ENCODE data around the gene CLN3. TPM values are rescaled to one million over a fixed set of nuclear protein-coding genes. Genes with fewer than 3 reads are reported as not detected.

CLN3 gene
- polyA plus RNA-seq, 1 donor from 2014 or later: 32.2 TPM

DNA sequence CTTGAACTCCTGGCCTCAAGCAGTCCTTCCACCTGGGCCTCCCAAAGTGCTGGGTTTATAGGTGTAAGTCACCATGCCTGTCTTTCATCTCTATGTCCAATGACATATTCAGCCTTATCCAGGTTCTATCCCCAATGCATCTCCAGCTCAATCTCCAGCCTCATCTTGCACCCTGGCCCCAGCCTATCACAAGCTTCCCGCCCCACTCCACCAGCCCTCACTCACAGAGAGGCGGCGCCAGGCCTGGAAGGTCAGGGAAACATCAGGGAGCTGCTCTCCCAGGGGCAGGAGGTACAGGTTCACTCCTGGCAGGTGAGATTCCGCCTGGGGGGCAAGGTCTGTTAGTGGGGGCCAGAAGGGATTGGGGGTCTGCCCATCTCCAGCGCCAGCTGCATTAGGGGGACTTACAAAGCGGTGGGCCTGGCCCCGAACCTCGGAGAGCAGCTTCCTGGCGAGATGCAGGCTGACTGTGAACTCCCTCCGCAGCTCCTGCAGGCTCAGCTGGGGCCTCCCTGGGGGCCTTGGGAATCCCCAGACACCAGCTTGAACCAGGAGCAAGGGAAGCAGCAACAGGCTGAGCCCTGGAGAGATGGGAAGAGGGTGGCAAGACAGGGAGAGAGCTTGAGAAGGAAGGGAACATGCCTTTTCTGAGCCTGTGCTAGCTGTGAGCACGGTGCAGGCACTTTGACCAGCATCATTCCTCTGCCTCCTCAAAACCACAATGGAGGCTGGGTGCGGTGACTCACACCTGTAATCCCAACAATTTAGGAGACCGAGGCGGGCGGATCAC lies 11.8 kb upstream of the CLN3 start:
- no peaks in the 10 kb centered on the region for H4K20me1 ChIP-seq (ENCODE audit: insufficient read depth)
- no peak overlapping the region for H3K4me2 ChIP-seq (ENCODE audit: low read length)
- no peak overlapping the region for H3K4me3 ChIP-seq (ENCODE audit: low read length)
- no peak overlapping the region for H2AFZ ChIP-seq (ENCODE audit: low read depth, low read length)
- H3K79me2 ChIP-seq (replicated peaks; ENCODE audit: insufficient read depth, low read length): no peaks in the 10 kb centered on the region
- TF ChIP-seq, protein P1, sequence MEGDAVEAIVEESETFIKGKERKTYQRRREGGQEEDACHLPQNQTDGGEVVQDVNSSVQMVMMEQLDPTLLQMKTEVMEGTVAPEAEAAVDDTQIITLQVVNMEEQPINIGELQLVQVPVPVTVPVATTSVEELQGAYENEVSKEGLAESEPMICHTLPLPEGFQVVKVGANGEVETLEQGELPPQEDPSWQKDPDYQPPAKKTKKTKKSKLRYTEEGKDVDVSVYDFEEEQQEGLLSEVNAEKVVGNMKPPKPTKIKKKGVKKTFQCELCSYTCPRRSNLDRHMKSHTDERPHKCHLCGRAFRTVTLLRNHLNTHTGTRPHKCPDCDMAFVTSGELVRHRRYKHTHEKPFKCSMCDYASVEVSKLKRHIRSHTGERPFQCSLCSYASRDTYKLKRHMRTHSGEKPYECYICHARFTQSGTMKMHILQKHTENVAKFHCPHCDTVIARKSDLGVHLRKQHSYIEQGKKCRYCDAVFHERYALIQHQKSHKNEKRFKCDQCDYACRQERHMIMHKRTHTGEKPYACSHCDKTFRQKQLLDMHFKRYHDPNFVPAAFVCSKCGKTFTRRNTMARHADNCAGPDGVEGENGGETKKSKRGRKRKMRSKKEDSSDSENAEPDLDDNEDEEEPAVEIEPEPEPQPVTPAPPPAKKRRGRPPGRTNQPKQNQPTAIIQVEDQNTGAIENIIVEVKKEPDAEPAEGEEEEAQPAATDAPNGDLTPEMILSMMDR (IDR thresholded peaks at IDR 0.05; ENCODE audit: poor library complexity, severe bottlenecking): no peak
- TF ChIP-seq TAF1 (IDR thresholded peaks at IDR 0.05; ENCODE audit: low read depth) (no peak), EZH2 (IDR thresholded peaks at IDR 0.05; ENCODE audit: borderline replicate concordance, insufficient read depth, low read length, poor library complexity, severe bottlenecking) (no peak), EP300 (conservative IDR thresholded peaks at IDR 0.05; ENCODE audit: poor library complexity, severe bottlenecking) (no peak), MXI1 (conservative IDR thresholded peaks at IDR 0.05; ENCODE audit: poor library complexity, severe bottlenecking) (no peak), POLR2AphosphoS5 (IDR thresholded peaks at IDR 0.05) (no peak), SMC3 (conservative IDR thresholded peaks at IDR 0.05; ENCODE audit: poor library complexity) (no peak), RAD21 (conservative IDR thresholded peaks at IDR 0.05) (no peak)
- TF ChIP-seq, protein P2, sequence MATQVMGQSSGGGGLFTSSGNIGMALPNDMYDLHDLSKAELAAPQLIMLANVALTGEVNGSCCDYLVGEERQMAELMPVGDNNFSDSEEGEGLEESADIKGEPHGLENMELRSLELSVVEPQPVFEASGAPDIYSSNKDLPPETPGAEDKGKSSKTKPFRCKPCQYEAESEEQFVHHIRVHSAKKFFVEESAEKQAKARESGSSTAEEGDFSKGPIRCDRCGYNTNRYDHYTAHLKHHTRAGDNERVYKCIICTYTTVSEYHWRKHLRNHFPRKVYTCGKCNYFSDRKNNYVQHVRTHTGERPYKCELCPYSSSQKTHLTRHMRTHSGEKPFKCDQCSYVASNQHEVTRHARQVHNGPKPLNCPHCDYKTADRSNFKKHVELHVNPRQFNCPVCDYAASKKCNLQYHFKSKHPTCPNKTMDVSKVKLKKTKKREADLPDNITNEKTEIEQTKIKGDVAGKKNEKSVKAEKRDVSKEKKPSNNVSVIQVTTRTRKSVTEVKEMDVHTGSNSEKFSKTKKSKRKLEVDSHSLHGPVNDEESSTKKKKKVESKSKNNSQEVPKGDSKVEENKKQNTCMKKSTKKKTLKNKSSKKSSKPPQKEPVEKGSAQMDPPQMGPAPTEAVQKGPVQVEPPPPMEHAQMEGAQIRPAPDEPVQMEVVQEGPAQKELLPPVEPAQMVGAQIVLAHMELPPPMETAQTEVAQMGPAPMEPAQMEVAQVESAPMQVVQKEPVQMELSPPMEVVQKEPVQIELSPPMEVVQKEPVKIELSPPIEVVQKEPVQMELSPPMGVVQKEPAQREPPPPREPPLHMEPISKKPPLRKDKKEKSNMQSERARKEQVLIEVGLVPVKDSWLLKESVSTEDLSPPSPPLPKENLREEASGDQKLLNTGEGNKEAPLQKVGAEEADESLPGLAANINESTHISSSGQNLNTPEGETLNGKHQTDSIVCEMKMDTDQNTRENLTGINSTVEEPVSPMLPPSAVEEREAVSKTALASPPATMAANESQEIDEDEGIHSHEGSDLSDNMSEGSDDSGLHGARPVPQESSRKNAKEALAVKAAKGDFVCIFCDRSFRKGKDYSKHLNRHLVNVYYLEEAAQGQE (IDR thresholded peaks at IDR 0.05; ENCODE audit: borderline replicate concordance): no peak
- H3K9me3 ChIP-seq (ENCODE audit: low read length): no peaks in the 10 kb centered on the region
- H3K36me3 ChIP-seq (ENCODE audit: insufficient read depth, low read length): no peaks in the 10 kb centered on the region
- no peaks in the 10 kb centered on the region for H3F3A ChIP-seq (ENCODE audit: insufficient read depth, low read length, poor library complexity, severe bottlenecking)
- no peak overlapping the region for H3K9ac ChIP-seq (ENCODE audit: low read length)
- H3K9me2 ChIP-seq (ENCODE audit: insufficient read depth, low read length): no peaks in the 10 kb centered on the region
- H3K27me3 ChIP-seq (ENCODE audit: insufficient read depth, low read depth, low read length): no peaks in the 10 kb centered on the region
- H3K27ac ChIP-seq (ENCODE audit: low read length): no peak overlapping the region

DNA sequence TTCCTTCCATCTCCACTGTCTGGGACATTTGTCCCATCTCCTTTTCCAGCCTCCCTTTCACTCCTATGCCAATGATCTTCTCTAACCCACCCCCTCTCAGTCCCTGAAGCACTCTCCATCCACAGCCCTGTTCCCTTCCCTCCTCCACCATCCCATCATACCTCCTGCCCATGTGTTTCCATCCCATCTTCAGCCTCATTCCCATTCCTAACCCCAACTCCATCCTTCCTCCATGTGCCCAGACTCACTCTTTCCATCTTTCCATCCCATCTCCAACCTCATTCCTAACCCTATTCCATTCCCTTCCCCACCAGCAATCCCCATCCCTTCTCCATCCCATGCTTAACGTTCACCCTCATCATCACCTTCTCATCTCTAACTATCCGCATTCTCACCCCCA lies 10.4 kb upstream of the CLN3 start:
- no peak overlapping the region for H3K4me3 ChIP-seq (ENCODE audit: low read length)
- no peaks in the 10 kb centered on the region for H3K27me3 ChIP-seq (ENCODE audit: insufficient read depth, low read depth, low read length)
- H3K9me3 ChIP-seq (ENCODE audit: low read length): no peaks in the 10 kb centered on the region
- H4K20me1 ChIP-seq (ENCODE audit: insufficient read depth): no peaks in the 10 kb centered on the region
- H3F3A ChIP-seq (ENCODE audit: insufficient read depth, low read length, poor library complexity, severe bottlenecking): no peaks in the 10 kb centered on the region
- H3K36me3 ChIP-seq (ENCODE audit: insufficient read depth, low read length): no peaks in the 10 kb centered on the region
- no peak overlapping the region for H3K9ac ChIP-seq (ENCODE audit: low read length)
- H3K4me2 ChIP-seq (ENCODE audit: low read length): no peak overlapping the region
- no peak overlapping the region for H3K27ac ChIP-seq (ENCODE audit: low read length)
- no peaks in the 10 kb centered on the region for H3K9me2 ChIP-seq (ENCODE audit: insufficient read depth, low read length)
- no peak for TF ChIP-seq POLR2AphosphoS5 (IDR thresholded peaks at IDR 0.05)
- no peak for TF ChIP-seq SMC3 (conservative IDR thresholded peaks at IDR 0.05; ENCODE audit: poor library complexity)
- TF ChIP-seq EP300 (conservative IDR thresholded peaks at IDR 0.05; ENCODE audit: poor library complexity, severe bottlenecking): no peak
- TF ChIP-seq, protein P1 (IDR thresholded peaks at IDR 0.05; ENCODE audit: poor library complexity, severe bottlenecking): no peak
- no peak for TF ChIP-seq TAF1 (IDR thresholded peaks at IDR 0.05; ENCODE audit: low read depth)
- no peak for TF ChIP-seq MXI1 (conservative IDR thresholded peaks at IDR 0.05; ENCODE audit: poor library complexity, severe bottlenecking)
- TF ChIP-seq EZH2 (IDR thresholded peaks at IDR 0.05; ENCODE audit: borderline replicate concordance, insufficient read depth, low read length, poor library complexity, severe bottlenecking): no peak
- TF ChIP-seq RAD21 (conservative IDR thresholded peaks at IDR 0.05): no peak
- TF ChIP-seq, protein P2 (IDR thresholded peaks at IDR 0.05; ENCODE audit: borderline replicate concordance): no peak
- no peaks in the 10 kb centered on the region for H3K79me2 ChIP-seq (replicated peaks; ENCODE audit: insufficient read depth, low read length)
- H2AFZ ChIP-seq (ENCODE audit: low read depth, low read length): no peak overlapping the region
